NK-92 (cell line): ENCODE results near the gene POLE.

Experiments
- DNase-seq: peaks from one replicate; lab custom pipeline; 2025; ENCODE audit not compliant: unreplicated experiment; lab: John Stamatoyannopoulos, UW

The POLE gene

DNA sequence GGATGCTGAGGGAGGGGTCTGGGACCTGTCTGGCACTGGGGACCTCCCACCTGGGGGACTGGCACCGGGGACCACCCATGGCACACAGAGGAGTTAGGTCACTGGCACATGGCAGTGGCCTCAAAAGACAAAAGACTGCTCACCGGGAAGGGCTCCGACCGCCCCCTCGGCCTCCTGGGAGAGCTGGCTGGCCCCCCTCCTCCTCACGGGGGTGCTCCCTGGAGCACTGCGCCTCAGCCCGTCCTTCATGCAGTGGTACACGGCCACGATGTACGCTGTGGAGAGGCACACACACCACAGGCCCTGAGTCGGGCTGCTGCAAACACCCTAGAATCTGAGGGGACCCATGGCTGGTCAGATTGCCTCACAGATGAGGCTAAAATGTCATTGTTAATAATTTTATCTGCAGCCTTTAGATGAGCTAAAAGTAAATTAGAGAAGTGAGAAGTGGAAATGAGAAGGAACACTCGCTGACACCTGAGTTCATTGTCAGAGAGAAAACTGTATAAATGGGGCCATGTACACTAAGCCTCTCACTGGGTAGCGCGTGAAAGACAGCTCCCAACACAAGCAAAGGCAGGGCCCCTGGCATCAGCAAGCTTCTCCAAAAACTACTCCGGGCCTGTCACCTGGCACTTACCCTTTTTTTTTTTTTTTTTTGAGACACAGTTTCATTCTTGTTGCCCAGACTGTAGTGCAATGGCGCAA, 54.5 kb downstream of the POLE start:
- DNase-seq, result no peak

DNA sequence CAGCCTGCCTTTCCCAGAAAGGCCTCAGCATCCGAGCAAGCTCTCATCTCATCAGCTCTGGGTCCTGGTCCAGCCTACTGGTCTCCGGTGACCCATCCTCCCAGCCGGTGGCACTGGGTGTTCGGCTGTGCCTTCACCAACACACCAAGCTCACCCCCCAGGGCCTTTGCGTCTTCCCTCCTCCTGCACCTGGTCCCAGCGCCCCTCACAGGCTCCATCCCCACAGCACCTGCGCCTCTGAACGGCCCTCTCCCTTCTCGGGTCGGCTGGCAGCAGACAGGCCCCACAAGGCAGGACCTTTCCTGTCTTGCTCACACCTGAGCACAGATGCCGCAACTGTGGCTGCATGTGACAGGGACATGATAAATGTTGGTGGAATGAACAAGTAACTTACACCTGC, 55.5 kb downstream of the POLE start:
- no peak for DNase-seq

DNA sequence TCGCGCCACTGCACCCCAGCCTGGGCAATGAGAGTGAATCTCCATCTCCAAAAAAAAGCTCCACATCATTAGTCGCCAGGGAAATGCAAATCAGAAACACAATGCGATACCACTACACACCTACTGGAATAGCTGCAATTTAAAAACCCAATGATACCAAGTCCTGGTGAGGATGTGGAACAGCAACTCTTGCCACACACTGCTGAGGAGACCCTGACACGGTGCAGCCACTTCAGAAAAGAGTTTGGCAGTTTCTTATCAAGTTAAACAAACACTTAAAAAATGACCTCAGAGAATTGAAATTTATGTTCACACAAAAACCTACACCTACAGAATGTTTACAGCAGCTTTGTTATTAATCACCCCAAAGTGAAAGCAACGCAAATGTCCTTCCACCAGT, 56.5 kb downstream of the POLE start:
- DNase-seq, result no peak

DNA sequence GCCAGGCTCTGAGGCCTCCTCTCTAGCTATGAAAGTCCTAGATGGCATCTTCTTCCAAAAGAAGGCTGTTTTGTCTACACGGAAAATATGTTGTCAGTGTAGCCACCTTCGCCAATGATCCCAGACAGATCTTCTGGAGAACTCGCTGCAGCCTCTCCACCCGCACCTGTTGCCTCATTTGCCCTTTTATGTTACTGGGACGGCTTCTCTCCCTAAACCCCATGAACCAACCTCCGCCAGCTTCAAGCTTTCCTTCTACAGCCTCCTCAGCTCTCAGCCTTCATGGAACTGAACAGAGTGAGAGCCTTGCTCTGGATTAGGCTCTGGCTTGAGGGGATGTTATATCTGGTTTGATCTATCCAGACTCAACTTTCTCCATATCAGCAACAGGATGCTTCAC, 57.8 kb downstream of the POLE start:
- no peak for DNase-seq

DNA sequence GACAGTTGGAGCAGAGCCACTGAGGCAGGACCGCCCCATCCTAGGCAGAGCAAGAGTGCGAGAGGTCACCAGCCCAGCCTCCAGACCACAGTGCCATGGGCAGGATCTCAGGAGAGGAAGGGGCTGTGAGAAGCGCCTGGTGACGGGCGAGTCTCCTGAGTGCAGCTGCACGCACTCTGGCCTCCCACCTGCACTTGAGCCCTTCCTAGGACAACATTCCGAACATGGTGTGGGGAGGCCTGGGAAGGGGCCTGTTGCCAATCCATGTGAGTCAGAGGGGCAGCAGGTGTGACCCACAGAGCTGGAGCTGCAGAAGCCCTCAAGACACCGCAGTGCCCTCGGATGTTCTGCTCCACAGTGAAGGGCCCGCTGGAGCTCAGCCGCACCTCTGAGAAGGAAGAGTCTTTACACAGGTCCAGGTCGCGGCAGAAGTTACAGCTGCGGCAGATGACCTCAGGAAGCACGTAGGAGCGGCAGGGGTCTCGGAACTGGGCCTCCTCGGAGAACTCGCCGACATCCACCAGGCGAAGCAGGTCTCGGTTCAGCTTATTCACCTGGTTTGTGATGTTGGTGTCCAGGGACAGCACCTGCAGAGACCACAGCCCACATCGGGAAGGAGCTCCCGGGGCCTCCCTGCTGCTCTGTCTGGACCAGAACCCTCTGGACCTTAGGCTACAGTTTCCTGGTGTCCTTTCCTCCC, 61.3 kb downstream of the POLE start:
- DNase-seq, result no peak

DNA sequence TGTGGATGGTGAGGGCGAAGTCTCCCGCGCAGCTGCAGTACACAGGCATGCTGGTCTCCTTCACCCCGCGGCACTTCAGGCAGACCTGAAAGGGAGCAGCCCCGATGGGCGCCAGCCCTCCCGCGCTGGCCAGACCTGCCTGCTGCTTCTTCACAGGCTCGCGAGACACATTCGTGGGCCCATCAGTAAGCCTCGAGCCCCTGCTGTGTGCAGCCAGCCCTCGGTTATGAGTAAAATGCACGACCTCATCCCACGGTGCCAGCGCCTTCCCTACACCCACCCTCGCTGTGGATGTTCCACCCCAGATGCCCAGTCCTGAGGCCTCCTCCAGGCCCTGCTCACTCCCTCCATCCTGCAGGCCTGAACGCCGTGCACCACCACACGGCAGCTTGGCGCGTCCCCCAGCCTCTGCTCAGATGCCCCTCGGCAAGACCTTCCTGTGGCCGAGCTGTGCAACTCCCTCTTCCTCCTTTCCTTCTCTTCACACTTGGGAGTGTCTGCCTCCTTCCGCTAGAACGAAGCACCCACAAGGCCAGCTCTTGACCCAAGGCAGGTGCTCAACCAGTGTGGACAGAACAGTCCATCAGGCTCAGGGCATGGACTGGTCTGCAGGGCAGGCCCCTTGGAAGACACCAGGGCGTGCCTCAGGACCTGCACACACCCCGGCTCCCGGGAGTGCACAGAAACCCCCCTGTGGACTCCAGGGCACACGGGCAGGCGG, 62.1 kb downstream of the POLE start:
- DNase-seq, result no peak

DNA sequence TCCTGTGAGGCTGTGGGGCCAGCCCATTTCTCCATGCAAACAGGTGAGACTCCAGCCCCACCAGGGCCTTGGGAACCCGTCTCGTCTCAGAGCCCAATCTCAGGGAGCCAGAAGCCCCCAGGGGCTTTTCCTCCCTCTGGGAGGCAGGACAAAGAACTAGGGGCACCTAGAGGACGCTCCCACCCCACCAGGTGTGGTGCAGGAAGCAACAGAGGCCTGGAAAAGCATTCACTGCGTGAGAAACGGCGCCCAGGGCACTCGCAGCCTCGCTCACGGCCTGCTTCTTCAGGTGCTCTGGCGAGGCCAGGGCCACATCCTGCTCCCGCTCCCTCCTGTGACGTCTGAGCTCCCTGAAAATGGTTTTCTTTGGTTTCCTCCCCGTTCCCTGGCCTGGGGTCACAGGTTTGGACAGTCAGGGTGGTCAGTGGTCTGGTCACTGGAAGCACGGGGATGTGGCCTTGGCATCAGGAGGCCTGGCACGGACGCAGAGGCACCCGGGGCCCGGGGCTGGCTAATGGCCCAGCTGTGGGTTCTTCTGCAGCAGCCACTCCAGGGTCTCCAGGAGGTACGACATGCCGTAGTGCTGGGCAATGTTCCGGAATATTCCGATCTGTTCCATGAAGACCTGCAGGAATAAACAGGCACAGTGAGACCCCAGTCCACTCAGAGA, 62.8 kb downstream of the POLE start:
- no peak for DNase-seq

DNA sequence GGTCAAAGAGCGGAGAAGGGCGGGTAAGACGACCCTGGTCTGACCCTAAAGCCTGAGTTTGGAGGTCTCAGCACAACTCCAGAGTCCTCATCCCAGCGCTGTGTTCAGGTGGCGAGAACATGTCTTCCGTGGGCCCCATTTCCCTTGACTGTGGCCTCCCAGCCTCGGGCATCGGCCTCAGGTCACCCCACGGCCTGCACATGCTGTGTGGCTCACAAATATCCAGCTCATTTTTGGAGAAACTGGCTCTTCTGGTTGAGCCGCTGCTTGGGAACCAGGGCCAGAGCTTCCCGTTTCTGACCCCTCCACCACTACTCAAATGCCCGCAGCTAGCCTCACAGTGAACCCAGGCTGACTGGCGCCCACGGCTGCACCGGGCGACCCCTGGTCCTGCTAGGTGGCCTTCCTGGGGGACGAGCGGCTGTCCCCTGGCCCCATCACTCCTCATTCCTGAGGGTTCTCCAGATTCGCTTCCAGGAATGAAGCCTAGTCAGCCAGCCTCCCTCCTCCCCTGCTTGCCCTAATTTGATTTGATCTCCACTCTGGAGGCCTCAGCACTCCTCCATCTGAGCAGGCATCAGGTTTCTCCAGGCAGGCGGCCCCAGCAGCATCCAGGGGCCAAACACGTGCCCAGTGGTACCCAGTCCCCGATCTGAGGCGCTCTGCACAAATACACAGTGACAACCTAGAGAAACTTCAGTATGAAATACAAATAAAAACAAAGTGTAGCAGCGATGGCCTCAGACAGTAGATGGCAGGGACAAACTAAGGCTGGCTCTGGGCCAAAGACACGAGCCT, 63.9 kb downstream of the POLE start:
- DNase-seq, result no peak

DNA sequence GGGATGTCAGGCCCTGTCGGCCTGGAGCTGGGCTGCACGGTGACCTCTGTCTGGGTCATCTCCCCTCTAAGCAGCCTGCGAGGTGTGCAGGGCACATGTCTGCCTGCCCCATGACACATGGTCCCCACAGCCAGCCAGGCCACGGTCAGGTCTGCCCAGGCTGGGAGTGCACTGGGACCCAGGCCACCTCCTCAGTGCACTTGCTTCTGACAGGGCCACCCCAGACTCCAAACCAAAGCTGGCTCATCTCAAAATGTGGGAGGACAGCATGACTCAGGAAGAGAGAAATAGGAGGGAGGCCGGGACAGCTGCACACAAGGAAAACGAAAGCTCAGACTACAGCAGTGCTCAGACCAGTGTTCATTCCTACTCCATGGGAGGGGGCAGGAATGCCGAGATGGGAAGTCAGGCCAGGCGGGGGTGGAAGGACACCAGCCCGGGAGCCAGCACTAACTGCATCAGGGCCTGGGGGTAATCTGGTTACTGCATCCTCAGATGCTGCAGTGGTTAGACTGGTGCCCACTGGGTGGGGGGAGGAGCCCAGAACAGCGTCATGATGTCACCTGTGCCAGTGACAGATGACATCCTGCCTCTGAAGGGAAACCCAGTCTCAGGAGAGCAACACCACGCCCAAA, 64.6 kb downstream of the POLE start:
- DNase-seq, result no peak

DNA sequence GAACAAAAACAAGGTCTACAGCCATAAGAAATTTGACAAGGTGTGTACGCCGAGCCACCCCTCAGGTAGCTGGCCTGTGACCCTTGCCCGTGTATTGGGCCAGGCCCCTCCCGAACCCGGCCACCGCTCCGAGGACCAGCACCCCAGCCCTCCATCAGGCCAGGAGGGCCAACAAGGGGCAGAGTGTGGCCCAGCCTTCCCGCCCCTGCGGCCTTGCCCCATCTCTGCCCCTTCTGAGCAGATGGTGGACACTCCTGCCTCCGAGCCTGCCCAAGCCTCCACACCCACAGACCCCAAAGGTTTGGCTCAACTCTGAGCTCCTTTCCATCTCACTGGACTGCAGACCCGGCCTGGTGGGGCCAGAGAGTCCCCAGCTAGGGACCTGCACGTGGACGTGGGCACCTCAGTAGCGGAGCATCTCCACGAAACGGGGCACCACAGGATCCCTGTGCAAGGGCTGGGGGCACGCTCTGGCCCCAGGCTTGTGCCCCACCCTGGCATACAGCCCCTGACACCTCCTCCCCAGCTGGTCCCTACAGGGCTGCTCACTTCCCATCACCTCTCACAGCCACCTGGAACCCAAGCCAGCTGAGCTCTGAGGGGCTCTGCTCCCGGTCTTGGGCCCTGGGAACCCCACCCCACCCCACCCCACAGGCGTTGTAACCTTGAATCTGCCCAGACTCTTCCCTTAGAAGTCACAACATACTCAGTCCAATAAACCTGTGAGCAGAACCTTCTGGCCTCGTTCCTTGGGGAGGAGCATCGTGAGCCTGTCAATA, 65.3 kb downstream of the POLE start:
- DNase-seq, result no peak

DNA sequence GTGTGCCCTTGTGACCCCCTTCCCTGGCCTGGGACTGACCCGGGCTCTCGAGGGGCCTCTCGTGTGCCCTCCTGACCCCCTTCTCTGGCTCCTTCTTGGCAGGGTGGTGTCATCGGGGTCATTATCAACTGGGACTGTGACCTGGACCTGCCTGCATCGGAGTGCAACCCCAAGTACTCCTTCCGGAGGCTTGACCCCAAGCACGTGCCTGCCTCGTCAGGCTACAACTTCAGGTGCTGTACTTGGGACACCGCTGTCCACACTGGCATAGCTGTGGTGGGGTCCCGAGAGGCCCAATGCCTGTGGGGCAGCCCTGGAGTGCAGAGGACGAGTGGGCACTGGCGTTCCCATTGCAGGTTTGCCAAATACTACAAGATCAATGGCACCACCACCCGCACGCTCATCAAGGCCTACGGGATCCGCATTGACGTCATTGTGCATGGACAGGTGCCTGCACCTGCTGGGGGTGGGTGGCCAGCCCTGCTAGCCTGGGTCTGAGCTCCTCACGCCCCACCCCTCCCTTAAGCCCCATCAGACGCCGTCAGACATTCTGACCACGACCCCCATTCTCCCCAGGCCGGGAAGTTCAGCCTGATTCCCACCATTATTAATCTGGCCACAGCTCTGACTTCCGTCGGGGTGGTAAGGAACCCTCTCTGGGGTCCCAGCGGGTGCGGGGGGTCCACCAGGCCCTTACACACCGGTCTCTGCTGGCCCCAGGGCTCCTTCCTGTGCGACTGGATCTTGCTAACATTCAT, 66.1 kb downstream of the POLE start:
- DNase-seq, result no peak

DNA sequence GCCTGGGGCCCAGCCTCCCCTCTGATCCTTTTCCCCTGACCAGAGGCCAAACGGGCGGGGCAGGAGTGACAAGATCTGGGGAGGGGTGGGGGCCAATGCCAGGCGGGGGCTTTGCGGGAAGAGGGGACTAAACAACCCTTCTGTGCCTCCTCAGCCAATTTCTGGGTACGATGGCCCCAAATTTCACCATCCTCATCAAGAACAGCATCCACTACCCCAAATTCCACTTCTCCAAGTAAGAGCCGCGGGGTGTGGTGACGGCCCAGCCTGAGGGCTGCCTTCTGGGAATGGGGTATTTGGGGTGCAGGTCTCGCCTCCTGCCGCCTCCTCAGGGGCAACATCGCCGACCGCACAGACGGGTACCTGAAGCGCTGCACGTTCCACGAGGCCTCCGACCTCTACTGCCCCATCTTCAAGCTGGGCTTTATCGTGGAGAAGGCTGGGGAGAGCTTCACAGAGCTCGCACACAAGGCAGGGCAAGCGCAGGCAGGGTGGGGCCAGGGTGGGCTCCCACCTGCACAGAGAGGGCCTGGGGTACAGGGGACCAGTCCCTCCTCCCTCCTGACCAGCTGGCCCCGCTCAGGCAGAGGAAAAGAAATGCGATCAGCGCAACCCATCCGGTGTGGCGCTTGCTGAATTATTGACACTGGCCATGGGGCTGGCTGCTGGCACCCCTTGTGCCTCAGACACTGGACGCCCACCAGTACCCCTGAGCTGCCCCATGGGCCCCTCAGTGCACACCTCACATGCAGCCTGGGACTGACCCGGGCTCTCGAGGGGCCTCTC, 66.8 kb downstream of the POLE start:
- no peak for DNase-seq

DNA sequence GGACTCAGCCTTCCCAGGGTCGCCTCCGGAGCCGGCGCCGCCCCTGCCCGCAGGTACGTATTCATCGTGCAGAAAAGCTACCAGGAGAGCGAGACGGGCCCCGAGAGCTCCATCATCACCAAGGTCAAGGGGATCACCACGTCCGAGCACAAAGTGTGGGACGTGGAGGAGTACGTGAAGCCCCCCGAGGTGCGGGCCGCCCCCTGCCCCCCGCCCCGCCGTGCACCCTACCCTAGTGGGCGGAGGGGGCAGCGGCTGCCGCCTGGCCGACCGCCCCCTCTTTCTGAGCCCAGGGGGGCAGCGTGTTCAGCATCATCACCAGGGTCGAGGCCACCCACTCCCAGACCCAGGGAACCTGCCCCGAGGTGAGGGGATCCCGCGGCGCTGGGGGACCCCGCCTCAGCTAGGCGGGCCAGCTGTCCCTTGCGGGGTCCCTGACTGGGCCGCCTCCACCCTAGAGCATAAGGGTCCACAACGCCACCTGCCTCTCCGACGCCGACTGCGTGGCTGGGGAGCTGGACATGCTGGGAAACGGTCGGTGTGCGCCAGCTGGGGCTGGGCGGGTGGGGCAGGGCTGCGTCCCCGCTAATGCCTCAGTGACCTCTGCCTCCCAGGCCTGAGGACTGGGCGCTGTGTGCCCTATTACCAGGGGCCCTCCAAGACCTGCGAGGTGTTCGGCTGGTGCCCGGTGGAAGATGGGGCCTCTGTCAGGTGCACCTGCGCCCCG, 67.6 kb downstream of the POLE start:
- no peak for DNase-seq

DNA sequence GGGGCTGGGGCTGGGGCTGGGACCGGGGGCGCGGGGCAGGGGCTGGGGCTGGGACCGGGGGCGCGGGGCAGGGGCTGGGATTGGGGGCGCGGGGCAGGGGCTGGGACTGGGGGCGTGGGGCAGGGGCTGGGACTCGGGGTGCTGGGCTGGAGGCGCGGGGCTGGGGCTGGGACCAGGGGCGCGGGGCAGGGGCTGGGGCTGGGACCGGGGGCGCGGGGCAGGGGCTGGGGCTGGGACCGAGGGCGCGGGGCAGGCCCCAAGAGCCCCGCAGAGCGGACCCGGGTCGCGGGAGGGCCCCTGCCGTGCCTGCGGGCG, 68.1 kb downstream of the POLE start:
- DNase-seq, result no peak

DNA sequence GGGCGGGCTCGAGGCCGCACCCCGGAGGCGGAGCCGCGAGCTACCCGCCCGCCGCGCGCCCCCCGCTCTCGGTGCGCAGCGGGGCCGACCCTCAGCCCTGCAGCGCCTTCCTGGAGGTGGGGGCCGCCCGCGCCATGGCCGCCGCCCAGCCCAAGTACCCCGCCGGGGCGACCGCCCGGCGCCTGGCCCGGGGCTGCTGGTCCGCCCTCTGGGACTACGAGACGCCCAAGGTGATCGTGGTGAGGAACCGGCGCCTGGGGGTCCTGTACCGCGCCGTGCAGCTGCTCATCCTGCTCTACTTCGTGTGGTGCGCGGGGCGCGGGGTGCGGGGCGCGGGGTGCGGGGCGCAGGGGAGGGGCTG, 68.5 kb downstream of the POLE start, which contains the start of gene P2RX2:
Gene P2RX2 (plus strand): TSS at position 94 of the 361 bp plus-strand sequence. CDS start 41 bp downstream, at position 135.
- no peak for DNase-seq

DNA sequence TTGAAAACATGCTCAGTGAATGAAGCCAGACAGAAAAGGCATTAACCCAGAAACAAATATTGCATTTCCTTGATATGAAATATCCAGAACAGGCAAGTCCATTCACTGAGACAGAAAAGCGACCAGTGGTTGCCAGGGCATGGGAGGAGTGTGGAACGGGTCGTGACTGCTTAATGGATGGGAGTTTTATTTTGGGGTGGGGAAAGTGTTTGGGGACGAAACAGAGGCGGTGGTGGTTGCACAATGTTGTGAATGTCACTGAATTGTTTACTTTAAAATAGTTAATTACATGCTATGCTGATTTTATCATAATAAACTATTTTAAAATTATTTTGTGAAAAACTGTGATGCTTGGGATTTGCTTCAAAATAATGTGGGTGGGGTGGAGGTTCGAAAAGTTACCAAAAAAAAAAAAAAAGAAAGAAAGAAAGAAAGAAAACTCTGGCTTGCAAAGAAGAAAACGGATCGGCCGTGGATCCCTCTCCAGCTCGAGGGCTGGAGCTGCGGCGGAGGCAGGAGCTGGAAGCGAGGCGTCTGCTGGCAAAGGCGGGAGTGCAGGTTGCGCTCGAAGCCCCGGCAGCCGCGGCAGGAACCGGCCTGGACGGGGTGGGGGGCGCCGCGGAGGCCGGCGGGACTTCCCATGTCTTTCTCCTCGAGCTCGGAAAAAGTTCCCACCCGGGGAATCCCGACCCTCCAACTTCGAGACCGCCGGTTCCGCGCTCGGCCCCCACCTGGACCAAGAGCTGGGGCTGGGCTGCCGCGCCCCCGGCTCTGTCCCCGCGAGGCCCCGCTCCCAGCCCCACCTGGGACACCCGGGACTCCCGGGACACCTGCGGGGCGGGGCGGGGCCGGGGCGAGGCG, 69.1 kb downstream of the POLE start:
- no peak for DNase-seq
